PFSK-1 (cell line): ENCODE data around the gene B3GALT6.

Experiments used
- POLR2AphosphoS5 ChIP-seq: IDR thresholded peaks from 2 replicates; pipeline ENCODE4 v1.6.1; 2012; ENCODE audit warnings: low read depth, mild to moderate bottlenecking, control low read depth, low read length, moderate library complexity
- TF ChIP-seq, protein P1 (sequence below), 2 experiments: IDR thresholded peaks; 2 replicates each; pipeline versions ENCODE4 v1.6.1 to v1.8.0; 2011 to 2012; ENCODE audit warnings: low read depth in 2 of 2, low read length in 2 of 2, control low read depth in 1 of 2, inconsistent platforms in 1 of 2, mild to moderate bottlenecking in 1 of 2, moderate library complexity in 1 of 2; ENCODE audit not compliant: insufficient read depth in 1 of 2

DNA sequence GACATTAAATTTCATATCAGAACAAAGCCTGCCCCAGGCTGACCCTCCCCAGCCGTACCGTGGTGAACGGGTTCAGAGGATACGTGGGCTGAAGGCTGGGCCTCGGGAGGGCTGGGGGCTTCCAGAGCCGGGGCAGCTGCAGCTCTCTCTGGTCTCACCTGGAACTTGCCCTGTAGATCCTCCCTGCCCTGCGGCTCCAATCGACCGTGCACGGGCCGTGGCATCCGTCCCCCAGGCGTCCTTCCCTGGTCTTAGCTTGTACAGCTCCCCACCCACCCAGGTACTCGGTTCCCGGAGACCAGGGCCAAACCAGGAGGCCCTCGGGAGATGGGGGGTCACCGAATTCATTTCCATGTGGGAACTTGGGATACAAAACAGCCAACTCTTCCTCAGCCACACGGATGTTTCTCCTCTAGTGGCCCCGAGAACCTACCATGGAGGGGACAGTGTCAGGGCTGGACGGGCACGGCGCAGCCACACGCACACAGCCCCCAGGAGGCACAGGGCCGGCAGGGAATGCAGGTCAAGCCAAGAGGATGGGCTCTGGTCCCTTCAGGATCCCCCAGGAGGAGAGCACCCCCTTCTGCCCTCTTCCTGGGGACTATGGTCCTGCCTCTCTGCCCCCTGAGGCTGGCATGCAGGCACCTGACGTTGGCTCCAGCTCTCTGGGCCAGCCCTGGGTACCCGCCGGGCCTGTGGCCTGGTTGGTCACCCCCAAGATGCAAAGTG lies 3.1 kb downstream of the B3GALT6 start:
- TF ChIP-seq, protein P1, sequence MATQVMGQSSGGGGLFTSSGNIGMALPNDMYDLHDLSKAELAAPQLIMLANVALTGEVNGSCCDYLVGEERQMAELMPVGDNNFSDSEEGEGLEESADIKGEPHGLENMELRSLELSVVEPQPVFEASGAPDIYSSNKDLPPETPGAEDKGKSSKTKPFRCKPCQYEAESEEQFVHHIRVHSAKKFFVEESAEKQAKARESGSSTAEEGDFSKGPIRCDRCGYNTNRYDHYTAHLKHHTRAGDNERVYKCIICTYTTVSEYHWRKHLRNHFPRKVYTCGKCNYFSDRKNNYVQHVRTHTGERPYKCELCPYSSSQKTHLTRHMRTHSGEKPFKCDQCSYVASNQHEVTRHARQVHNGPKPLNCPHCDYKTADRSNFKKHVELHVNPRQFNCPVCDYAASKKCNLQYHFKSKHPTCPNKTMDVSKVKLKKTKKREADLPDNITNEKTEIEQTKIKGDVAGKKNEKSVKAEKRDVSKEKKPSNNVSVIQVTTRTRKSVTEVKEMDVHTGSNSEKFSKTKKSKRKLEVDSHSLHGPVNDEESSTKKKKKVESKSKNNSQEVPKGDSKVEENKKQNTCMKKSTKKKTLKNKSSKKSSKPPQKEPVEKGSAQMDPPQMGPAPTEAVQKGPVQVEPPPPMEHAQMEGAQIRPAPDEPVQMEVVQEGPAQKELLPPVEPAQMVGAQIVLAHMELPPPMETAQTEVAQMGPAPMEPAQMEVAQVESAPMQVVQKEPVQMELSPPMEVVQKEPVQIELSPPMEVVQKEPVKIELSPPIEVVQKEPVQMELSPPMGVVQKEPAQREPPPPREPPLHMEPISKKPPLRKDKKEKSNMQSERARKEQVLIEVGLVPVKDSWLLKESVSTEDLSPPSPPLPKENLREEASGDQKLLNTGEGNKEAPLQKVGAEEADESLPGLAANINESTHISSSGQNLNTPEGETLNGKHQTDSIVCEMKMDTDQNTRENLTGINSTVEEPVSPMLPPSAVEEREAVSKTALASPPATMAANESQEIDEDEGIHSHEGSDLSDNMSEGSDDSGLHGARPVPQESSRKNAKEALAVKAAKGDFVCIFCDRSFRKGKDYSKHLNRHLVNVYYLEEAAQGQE (IDR thresholded peaks at IDR 0.05; ENCODE audit: insufficient read depth in 1 of 2, low read depth in 2 of 2, low read length in 2 of 2): no peak
- no peak for TF ChIP-seq POLR2AphosphoS5
